GM19452 (cell line): ENCODE data around the gene MSL1.

ENCODE experiments used
- ATAC-seq: cut with Tn5 transposase; IDR thresholded peaks from one replicate; pipeline ENCODE4 v1.9.1; 2021; ENCODE audit not compliant: unreplicated experiment

MSL1 gene

GRCh38 chr17:40121181-40122135, at the start of gene MSL1:
MSL1 (plus strand) TSS chr17:40121971; CDS start chr17:40122613, 642 bp downstream.
- ATAC-seq = peak; percentile 59

GRCh38 chr17:40072040-40072734, 49.6 kb upstream of the MSL1 start:
- ATAC-seq = no peak

GRCh38 chr17:40072735-40073346, 48.9 kb upstream of the MSL1 start:
- ATAC-seq = no peak

- ATAC-seq = no peak
Measured at GRCh38 chr17:40073454-40074174, 48.2 kb upstream of the MSL1 start.

- ATAC-seq = no peak
Measured at GRCh38 chr17:40074175-40074512, 47.6 kb upstream of the MSL1 start.

GRCh38 chr17:40074871-40075200, 46.9 kb upstream of the MSL1 start:
- no peak for ATAC-seq

GRCh38 chr17:40075201-40075941, 46.4 kb upstream of the MSL1 start:
- ATAC-seq = no peak

- ATAC-seq = no peak
Measured at GRCh38 chr17:40075942-40076498, 45.8 kb upstream of the MSL1 start.

- no peak for ATAC-seq
Measured at GRCh38 chr17:40076591-40076990, 45.2 kb upstream of the MSL1 start.

- no peak for ATAC-seq
Measured at GRCh38 chr17:40079545-40079944, 42.2 kb upstream of the MSL1 start.

- ATAC-seq = no peak
Measured at GRCh38 chr17:40084477-40084876, 37.3 kb upstream of the MSL1 start.

- ATAC-seq = no peak
Measured at GRCh38 chr17:40086150-40087044, 35.4 kb upstream of the MSL1 start.

GRCh38 chr17:40087049-40087794, 34.5 kb upstream of the MSL1 start:
- no peak for ATAC-seq

- ATAC-seq = no peak
Measured at GRCh38 chr17:40087903-40088718, 33.7 kb upstream of the MSL1 start.

GRCh38 chr17:40089077-40089895, 32.5 kb upstream of the MSL1 start:
- no peak for ATAC-seq

GRCh38 chr17:40090237-40091119, 31.3 kb upstream of the MSL1 start:
- ATAC-seq = no peak
